Measurements from ENCODE around the gene MYT1. TPM values are rescaled to one million over a fixed set of nuclear protein-coding genes. Genes with fewer than 3 reads are reported as not detected.

MYT1 gene
- total and polyA plus RNA-seq, 11 donors = 0.07 to 0.23 (median 0.09) TPM; not detected in 5

- H3K36me3 ChIP-seq = no peaks in the 10 kb centered on the region
- H3K9me3 ChIP-seq = no peaks in the 10 kb centered on the region
- intact Hi-C loops (cut with DNase I) = no loop called here
- no peak overlapping the region for H3K4me3 ChIP-seq
- 80 to 88% (median 82%) methylated on average over 6 to 8 of the region's 8 CpGs for WGBS, 4 donors
- no peak overlapping the region for H3K27ac ChIP-seq
- peaks cover 0 to 4% (median 0%) of the 10 kb centered on the region in 12 donors for H3K4me1 ChIP-seq
- H3K27me3 ChIP-seq = peaks cover 11 to 88% (median 32%) of the 10 kb centered on the region in 9 donors
- TF ChIP-seq CTCF (IDR thresholded peaks at IDR 0.05) (no peak), POLR2A (IDR thresholded peaks at IDR 0.05) (no peak)
- ATAC-seq (no peak), DNase-seq (no peak)
Observed at GRCh38 chr20:64159286-64159680, 5.0 kb upstream of the MYT1 start.

DNA sequence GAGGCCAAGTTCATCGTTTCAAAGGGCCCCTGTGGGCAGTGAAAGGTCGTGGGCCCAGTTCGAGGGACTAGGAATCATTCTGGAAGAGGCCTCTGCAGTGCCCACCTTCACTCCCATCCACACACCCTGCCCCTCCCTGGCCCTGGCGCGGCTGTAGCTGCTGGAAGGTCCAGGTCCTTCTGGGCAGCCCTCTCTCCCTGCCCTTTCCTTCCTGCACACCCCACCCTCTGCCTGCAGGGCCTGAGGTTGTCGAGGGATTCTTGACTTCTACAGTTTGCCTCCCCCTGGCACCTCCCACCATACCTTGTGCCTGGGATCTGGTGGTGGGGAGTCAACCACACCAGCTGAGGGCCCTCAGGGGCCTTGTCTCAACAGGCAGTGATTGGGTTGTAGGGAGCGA is 4.5 kb upstream of the MYT1 start:
- TF ChIP-seq POLR2A (IDR thresholded peaks at IDR 0.05) (no peak), CTCF (IDR thresholded peaks at IDR 0.05) (no peak)
- WGBS, 4 donors = 48 to 65% (median 60%) methylated on average over 7 of the region's 7 CpGs
- Histone ChIP-seq H3K27ac (no peak overlapping the region), H3K4me3 (no peak overlapping the region), H3K4me1 (peaks cover 0 to 4% (median 0%) of the 10 kb centered on the region in 12 donors), H3K27me3 (peaks cover 15 to 88% (median 33%) of the 10 kb centered on the region in 9 donors), H3K36me3 (no peaks in the 10 kb centered on the region), H3K9me3 (no peaks in the 10 kb centered on the region)
- ATAC-seq (no peak), DNase-seq (no peak)
- intact Hi-C loops (cut with DNase I) = no loop called here

GRCh38 chr20:64160118-64160517 is 4.1 kb upstream of the MYT1 start:
- Histone ChIP-seq H3K27ac (no peak overlapping the region), H3K4me1 (peaks cover 0 to 4% (median 0%) of the 10 kb centered on the region in 12 donors), H3K36me3 (no peaks in the 10 kb centered on the region), H3K4me3 (no peak overlapping the region), H3K9me3 (no peaks in the 10 kb centered on the region), H3K27me3 (peaks cover 15 to 88% (median 37%) of the 10 kb centered on the region in 9 donors)
- 25 to 47% (median 32%) methylated on average over 4 to 5 of the region's 5 CpGs for WGBS, 4 donors
- ATAC-seq (no peak), DNase-seq (no peak)
- no peak for TF ChIP-seq CTCF (IDR thresholded peaks at IDR 0.05)
- no peak for TF ChIP-seq POLR2A (IDR thresholded peaks at IDR 0.05)
- intact Hi-C loops (cut with DNase I) = no loop called here

GRCh38 chr20:64160526-64161355 is 3.5 kb upstream of the MYT1 start:
- Histone ChIP-seq H3K36me3 (no peaks in the 10 kb centered on the region), H3K27ac (no peak overlapping the region), H3K4me1 (peaks cover 0 to 4% (median 0%) of the 10 kb centered on the region in 12 donors), H3K9me3 (no peaks in the 10 kb centered on the region), H3K4me3 (no peak overlapping the region), H3K27me3 (peaks cover 15 to 88% (median 42%) of the 10 kb centered on the region in 9 donors)
- intact Hi-C loops (cut with DNase I) = no loop called here
- TF ChIP-seq POLR2A (IDR thresholded peaks at IDR 0.05) (no peak), CTCF (IDR thresholded peaks at IDR 0.05) (no peak)
- 46 to 58% (median 52%) methylated on average over 32 of the region's 32 CpGs for WGBS, 4 donors
- ATAC-seq = no peak
- peak in 1 of 5 donors; percentile 23 for DNase-seq
